ENCODE measurements around the gene IL27RA. TPM values are rescaled to one million over a fixed set of nuclear protein-coding genes. Genes with fewer than 3 reads are reported as not detected.
A peak's percentile ranks its signal among the peaks of the same experiment; 100 is the strongest.
"Not testable (repeated sequence)": the region's sequence is repeated elsewhere in the genome, so short reads cannot be mapped to it uniquely, and the experiment has no call there.

IL27RA gene
- total RNA-seq, 2 donors from 2014 or later, result 34.9 to 44.0 TPM

DNA sequence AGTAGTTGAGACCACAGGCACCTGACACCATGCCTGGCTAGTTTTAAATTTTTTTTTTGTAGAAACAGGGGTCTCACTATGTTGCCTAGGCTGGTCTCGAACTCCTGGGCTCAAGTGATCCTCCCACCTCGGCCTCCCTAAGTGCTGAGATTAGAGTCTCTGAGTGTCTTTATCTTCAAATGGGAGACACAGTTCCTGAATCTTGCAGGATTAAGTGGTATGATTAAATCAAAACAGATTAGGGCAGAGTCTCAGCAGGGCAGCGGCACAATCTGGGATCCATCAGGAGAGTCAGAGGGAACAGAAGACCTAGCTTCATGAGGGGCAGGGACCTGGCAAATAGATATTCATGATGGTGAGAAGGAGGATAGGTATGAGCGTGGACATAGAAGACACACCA lies 2.7 kb upstream of the IL27RA start:
- Mint-ChIP-seq H3K36me3 (no peaks in the 10 kb centered on the region), H3K27me3 (no peaks in the 10 kb centered on the region), H3K4me1 (ENCODE audit: low read depth in 2 of 2) (peaks cover 11 to 13% of the 10 kb centered on the region in 2 donors), H3K9me3 (no peaks in the 10 kb centered on the region), H3K27ac (no peak overlapping the region), H3K4me3 (no peak overlapping the region)
- ATAC-seq (no peak), DNase-seq (ENCODE audit: low spot score) (no peak)

DNA sequence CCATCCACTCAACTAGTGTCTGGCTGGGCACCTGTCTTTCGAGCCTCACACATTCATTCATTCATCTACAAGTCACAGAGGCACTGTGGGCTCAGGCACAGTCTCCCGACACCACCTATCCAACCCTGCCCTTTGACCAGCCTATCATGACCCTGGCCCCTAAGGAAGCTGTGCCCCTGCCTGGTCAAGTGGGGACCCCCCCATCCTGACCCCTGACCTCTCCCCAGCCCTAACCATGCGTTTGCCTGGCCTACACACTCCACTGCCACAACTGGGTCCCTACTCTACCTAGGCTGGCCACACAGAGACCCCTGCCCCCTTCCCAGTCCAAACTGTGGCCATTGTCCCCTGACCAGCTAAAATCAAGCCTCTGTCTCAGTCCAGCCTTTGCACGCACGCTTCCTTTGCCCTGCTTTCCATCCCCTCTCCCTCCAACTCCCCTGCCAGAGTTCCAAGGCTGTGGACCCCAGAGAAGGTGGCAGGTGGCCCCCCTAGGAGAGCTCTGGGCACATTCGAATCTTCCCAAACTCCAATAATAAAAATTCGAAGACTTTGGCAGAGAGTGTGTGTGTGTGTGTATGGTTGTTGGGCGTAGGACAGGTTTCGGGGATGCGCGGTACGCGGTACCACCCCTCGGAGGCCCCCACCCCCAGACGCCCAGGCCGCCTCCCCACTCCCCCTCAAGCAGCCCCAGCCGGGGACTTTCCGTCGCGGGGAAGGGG lies 404 bp upstream of the IL27RA start:
- ATAC-seq (no peak), DNase-seq (ENCODE audit: low spot score) (no peak)
- peak overlapping the region; percentile 85 to 92 for H3K27ac Mint-ChIP-seq
- H3K27me3 Mint-ChIP-seq, result no peaks in the 10 kb centered on the region
- H3K36me3 Mint-ChIP-seq, result no peaks in the 10 kb centered on the region
- H3K9me3 Mint-ChIP-seq, result no peaks in the 10 kb centered on the region
- peak overlapping the region; percentile 92 for H3K4me3 Mint-ChIP-seq
- H3K4me1 Mint-ChIP-seq (ENCODE audit: low read depth in 2 of 2), result peaks cover 15 to 17% of the 10 kb centered on the region in 2 donors

DNA sequence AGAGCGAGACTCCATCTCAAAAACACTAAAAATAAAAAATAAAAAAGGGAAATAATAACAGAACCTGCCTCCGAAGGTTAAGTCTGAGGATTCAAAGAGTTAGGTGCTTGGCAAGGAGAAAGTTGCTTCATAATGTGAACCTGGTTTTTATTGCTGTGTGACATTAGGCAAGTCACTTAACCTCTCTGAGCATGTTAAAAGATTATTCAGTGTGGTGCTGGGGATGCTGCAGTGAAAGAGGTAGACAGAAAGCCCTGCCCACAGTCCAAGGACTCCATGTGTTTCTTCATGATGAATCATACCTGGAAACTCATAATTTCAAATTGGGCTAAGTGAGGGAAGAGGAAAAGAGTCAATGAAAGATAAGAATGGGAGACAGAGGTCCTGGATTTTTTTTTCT lies 2.4 kb downstream of the IL27RA start:
- Mint-ChIP-seq H3K9me3 (no peaks in the 10 kb centered on the region), H3K27ac (peak overlapping the region; percentile 13 to 48), H3K4me1 (ENCODE audit: low read depth in 2 of 2) (peaks cover 15 to 23% of the 10 kb centered on the region in 2 donors), H3K27me3 (no peaks in the 10 kb centered on the region), H3K36me3 (no peaks in the 10 kb centered on the region), H3K4me3 (peak overlapping the region; percentile 15)
- DNase-seq (ENCODE audit: low spot score), result no peak
- ATAC-seq, result no peak

DNA sequence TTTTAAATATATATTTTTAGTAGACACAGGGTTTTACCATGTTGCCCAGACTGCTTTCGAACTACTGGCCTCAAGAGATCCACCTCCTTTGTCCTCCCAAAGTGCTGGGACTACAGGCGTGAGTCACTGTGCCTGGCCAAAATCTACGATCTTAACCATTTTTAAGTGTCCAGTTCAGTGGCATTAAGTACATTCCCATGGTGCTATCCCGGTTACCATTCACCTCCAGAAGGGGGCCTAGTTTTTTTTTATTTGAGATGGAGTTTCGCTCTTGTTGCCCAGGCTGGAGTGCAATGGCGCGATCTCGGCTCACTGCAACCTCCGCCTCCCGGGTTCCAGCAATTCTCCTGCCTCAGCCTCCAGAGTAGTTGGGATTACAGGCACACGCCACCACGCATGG lies 3.6 kb downstream of the IL27RA start:
- not testable (repeated sequence) for H3K27me3 Mint-ChIP-seq; H3K36me3 Mint-ChIP-seq; H3K4me3 Mint-ChIP-seq; H3K9me3 Mint-ChIP-seq; ATAC-seq; DNase-seq (ENCODE audit: low spot score); H3K27ac Mint-ChIP-seq
- peaks cover 15 to 23% of the 10 kb centered on the region in 2 donors for H3K4me1 Mint-ChIP-seq (ENCODE audit: low read depth in 2 of 2)

DNA sequence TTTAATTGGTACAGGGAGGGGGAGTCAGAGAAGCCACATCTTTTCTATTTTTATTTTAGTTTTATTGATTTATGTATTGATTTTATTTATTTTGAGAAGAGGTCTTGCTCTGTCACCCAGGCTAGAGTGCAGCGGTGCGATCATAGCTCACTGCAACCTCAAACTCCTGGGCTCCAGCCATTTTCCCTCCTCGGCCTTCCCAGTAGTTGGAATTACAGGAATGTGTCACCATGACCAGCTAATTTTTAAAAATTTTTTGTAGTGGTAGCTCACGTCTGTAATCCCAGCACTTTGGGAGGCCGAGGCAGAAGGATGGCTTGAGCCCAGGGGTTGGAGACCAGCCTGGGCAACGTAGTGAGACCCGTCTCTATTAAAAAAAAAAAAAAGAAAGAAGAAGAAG lies 4.1 kb downstream of the IL27RA start:
- Mint-ChIP-seq H3K9me3 (no peaks in the 10 kb centered on the region), H3K27me3 (no peaks in the 10 kb centered on the region), H3K4me1 (ENCODE audit: low read depth in 2 of 2) (peaks cover 15 to 23% of the 10 kb centered on the region in 2 donors), H3K36me3 (no peaks in the 10 kb centered on the region), H3K27ac (peak overlapping the region in 1 of 2 donors; percentile 65), H3K4me3 (no peak overlapping the region)
- DNase-seq (ENCODE audit: low spot score) (no peak), ATAC-seq (no peak)

DNA sequence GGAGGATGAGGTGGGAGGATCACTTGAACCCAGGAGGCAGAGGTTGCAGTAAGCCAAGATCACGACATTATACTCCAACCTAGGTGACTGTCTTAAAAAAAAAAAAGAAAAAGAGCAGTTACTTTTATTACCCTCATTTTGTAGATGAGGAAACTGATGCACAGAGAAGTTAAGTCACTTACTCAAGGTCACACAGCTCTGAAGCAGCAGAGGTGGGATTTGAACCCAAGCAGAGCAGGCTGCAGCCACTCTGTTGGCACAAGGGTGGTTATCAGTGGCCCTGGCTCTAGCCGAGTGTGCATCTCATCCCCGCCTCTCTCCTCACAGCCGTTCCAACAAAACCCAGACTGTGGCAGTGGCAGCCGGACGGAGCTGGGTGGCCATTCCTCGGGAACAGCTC lies 7.6 kb downstream of the IL27RA start:
- peaks cover 15 to 20% of the 10 kb centered on the region in 2 donors for H3K4me1 Mint-ChIP-seq (ENCODE audit: low read depth in 2 of 2)
- DNase-seq (ENCODE audit: low spot score) (no peak), ATAC-seq (no peak)
- H3K36me3 Mint-ChIP-seq, result no peaks in the 10 kb centered on the region
- H3K27ac Mint-ChIP-seq, result no peak overlapping the region
- no peaks in the 10 kb centered on the region for H3K9me3 Mint-ChIP-seq
- H3K4me3 Mint-ChIP-seq, result no peak overlapping the region
- no peaks in the 10 kb centered on the region for H3K27me3 Mint-ChIP-seq

DNA sequence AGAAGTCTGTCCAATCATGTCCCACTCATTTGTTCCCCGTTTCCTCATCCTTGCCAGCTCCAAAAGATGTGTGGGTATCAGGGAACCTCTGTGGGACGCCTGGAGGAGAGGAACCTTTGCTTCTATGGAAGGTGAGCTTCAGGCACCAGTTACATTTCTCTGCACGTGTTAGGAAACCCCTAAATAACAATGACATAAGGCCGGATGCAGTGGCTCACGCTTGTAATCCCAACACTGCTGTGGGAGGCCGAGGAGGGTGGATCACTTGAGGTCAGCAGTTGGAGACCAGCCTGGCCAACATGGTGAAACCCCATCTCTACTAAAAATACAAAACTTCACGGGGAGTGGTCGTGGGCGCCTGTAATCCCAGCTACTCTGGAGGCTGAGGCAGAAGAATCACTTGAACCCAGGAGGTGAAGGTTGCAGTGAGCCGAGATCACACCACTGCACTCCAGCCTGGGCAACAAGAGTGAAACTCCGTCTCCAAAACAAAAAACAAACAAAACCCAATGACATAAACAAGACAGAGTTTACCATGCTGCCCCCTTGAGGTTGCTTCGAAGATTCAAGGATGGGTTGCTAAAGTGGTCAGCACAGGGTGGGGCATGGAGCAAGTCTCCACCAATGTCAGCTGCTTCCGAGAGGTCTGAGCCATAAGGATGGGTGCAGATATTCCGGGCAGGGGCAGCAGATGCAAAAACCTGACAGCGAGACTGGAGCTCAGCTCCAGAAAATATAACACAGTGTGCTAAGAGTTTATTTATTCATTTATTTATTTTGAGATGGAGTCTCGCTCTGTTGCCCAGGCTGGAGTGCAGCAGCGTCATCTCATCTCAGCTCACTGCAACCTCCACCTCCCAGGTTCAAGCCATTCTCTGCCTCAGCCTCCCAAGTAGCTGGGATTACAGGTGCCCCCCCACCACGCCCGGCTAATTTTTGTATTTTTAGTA lies 11.4 kb downstream of the IL27RA start:
- Mint-ChIP-seq H3K4me1 (ENCODE audit: low read depth in 2 of 2) (peaks cover 14% of the 10 kb centered on the region in 2 donors), H3K27ac (peak overlapping the region; percentile 54 to 85)
- DNase-seq (ENCODE audit: low spot score); H3K4me3 Mint-ChIP-seq; H3K9me3 Mint-ChIP-seq; H3K27me3 Mint-ChIP-seq; H3K36me3 Mint-ChIP-seq: not testable (repeated sequence)
- ATAC-seq, result peak; percentile 66 to 73

DNA sequence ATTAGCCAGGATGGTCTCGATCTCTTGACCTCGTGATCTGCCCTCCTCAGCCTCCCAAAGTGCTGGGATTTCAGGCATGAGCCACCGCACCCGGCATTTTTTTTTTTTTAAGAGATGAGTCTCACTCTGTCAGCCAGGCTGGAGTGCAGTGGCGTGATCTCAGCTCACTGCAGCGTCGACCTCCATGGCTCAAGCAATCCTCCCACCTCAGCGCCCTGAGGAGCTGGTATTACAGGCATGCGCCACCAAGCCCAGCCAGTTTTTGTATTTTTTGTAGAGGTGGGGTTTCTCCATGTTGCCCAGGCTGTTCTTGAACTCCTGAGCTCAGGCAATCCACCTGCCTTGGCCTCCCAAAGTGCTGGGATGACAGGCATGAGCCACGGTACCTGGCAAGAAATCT lies 16.3 kb downstream of the IL27RA start:
- not testable (repeated sequence) for H3K4me1 Mint-ChIP-seq (ENCODE audit: low read depth in 2 of 2); DNase-seq (ENCODE audit: low spot score); H3K27ac Mint-ChIP-seq; H3K9me3 Mint-ChIP-seq; H3K27me3 Mint-ChIP-seq; ATAC-seq; H3K4me3 Mint-ChIP-seq; H3K36me3 Mint-ChIP-seq

DNA sequence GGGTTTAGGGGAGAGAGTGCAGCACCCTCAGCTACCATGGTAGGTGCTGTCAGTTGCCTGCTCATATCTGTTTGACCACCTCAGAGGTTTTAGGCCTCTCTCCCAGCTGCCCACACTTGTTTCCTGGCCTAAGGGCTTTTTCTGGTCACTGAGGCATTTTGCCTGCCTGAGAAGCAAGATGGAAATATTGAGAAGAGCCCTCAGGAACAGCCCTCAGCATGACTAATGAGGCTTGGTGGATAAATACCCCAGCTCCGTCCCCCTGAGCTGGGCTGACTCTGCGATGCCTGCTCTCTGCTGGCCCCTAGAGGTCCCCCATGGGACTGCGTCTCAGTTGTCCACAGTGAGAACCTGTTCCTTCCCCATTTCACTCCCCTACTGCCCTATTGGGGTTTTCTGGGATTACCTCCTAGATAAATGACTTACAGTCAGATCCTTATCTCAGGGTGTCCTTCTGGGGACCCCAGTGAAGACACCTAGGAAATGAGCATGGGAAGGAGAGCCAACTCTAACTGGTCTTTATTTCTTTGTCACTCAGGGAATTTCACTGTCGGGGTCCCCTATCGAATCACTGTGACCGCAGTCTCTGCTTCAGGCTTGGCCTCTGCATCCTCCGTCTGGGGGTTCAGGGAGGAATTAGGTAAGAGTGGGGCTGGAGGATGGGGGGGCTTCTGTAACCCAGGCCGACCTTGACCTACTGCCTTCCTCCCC lies 17.0 kb downstream of the IL27RA start:
- peak; percentile 79 for DNase-seq (ENCODE audit: low spot score)
- Mint-ChIP-seq H3K27me3 (no peaks in the 10 kb centered on the region), H3K4me3 (no peak overlapping the region), H3K4me1 (ENCODE audit: low read depth in 2 of 2) (peaks cover 4 to 5% of the 10 kb centered on the region in 2 donors), H3K36me3 (peaks cover 4% of the 10 kb centered on the region), H3K9me3 (no peaks in the 10 kb centered on the region), H3K27ac (no peak overlapping the region)
- peak; percentile 82 to 85 for ATAC-seq

DNA sequence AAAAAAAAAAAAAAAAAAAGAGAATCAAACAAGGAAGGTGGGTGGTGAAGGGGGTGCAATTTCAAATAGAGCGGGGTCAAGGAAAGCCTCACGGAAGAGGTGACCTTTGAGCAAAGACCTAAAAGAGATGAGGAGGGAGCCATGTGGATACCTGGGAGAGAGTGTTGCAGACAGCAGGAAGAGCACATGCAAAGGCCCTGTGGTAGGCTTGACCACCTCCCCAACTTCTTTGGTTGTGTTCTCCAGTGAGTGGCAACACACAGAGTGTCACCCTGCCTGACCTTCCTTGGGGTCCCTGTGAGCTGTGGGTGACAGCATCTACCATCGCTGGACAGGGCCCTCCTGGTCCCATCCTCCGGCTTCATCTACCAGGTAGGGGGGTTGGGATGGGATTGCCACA lies 18.9 kb downstream of the IL27RA start:
- ATAC-seq, result no peak
- H3K36me3 Mint-ChIP-seq, result peaks cover 4% of the 10 kb centered on the region
- H3K27ac Mint-ChIP-seq, result no peak overlapping the region
- H3K4me3 Mint-ChIP-seq, result no peak overlapping the region
- peaks cover 4 to 5% of the 10 kb centered on the region in 2 donors for H3K4me1 Mint-ChIP-seq (ENCODE audit: low read depth in 2 of 2)
- no peaks in the 10 kb centered on the region for H3K27me3 Mint-ChIP-seq
- H3K9me3 Mint-ChIP-seq, result no peaks in the 10 kb centered on the region
- DNase-seq (ENCODE audit: low spot score), result no peak

DNA sequence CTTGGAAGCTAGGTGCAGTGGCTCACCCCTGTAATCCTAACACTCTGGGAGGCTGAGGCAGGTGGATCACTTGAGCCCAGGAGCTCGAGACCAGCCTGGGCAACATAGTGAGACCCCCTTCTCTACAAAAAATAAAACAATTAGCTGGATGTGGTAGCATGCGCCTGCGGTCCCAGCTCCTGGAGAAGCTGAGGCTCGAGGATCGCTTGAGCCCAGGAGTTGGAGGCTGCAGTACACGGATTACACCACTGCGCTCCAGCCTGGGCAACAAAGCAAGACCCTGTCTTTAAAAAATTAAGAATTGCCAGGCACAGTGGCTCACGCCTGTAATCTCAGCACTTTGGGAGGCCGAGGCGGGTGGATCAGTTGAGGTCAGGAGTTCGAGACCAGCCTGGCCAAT lies 19.4 kb downstream of the IL27RA start:
- DNase-seq (ENCODE audit: low spot score); H3K36me3 Mint-ChIP-seq; H3K4me3 Mint-ChIP-seq; H3K4me1 Mint-ChIP-seq (ENCODE audit: low read depth in 2 of 2); H3K27ac Mint-ChIP-seq; H3K9me3 Mint-ChIP-seq; ATAC-seq; H3K27me3 Mint-ChIP-seq: not testable (repeated sequence)

DNA sequence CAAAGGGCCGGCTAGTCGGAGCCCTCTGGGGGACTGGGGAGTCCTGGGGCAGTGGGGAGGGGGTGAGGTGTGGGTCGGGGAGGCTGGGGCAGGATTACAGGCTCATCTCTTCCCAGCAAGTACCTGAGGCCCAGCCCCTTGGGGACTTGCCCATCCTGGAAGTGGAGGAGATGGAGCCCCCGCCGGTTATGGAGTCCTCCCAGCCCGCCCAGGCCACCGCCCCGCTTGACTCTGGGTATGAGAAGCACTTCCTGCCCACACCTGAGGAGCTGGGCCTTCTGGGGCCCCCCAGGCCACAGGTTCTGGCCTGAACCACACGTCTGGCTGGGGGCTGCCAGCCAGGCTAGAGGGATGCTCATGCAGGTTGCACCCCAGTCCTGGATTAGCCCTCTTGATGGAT lies 20.4 kb downstream of the IL27RA start:
- DNase-seq (ENCODE audit: low spot score) (no peak), ATAC-seq (peak in 1 of 2 donors; percentile 14)
- Mint-ChIP-seq H3K9me3 (no peaks in the 10 kb centered on the region), H3K27me3 (no peaks in the 10 kb centered on the region), H3K4me3 (no peak overlapping the region), H3K36me3 (peaks cover 4% of the 10 kb centered on the region), H3K27ac (no peak overlapping the region), H3K4me1 (ENCODE audit: low read depth in 2 of 2) (peaks cover 4 to 5% of the 10 kb centered on the region in 2 donors)

DNA sequence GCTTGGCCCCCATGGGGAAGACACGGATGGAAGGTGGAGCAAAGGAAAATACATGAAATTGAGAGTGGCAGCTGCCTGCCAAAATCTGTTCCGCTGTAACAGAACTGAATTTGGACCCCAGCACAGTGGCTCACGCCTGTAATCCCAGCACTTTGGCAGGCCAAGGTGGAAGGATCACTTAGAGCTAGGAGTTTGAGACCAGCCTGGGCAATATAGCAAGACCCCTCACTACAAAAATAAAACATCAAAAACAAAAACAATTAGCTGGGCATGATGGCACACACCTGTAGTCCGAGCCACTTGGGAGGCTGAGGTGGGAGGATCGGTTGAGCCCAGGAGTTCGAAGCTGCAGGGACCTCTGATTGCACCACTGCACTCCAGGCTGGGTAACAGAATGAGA lies 20.9 kb downstream of the IL27RA start:
- Mint-ChIP-seq H3K36me3 (peaks cover 4% of the 10 kb centered on the region), H3K9me3 (no peaks in the 10 kb centered on the region), H3K4me3 (no peak overlapping the region), H3K27me3 (no peaks in the 10 kb centered on the region), H3K27ac (no peak overlapping the region), H3K4me1 (ENCODE audit: low read depth in 2 of 2) (peaks cover 4 to 5% of the 10 kb centered on the region in 2 donors)
- ATAC-seq, result no peak
- DNase-seq (ENCODE audit: low spot score), result no peak

All from natural killer cell treated with Interleukin-12 subunit alpha and Interleukin-12 subunit beta and Interleukin-15 and Interleukin-18, amount 100 ng/mL, for 72 hours (primary cell).